Bronchial epithelial cell (primary cell): Measurements from ENCODE around the gene PGBD4. TPM values are rescaled to one million over a fixed set of nuclear protein-coding genes. Genes with fewer than 3 reads are reported as not detected.

ENCODE experiments used
- DNase-seq: peaks from one replicate; pipeline ENCODE4 v3.0.0-alpha.2; 2010; ENCODE audit warnings: low read depth
- FAIRE-seq: peaks from 2 replicates; lab custom pipeline; 2011; peaks lifted over from hg19 to GRCh38; lab: Jason Lieb, UNC
- H3K27me3 ChIP-seq: 2 replicates; pipeline ENCODE4 v1.5.1; 2011; ENCODE audit warnings: low read length; ENCODE audit not compliant: control insufficient read depth, insufficient read depth
- H3K36me3 ChIP-seq: 2 replicates; pipeline ENCODE4 v1.5.1; 2011; ENCODE audit warnings: low read length; ENCODE audit not compliant: control insufficient read depth, insufficient read depth
- H3K4me3 ChIP-seq: 2 replicates; pipeline ENCODE4 v1.5.1; 2011; ENCODE audit warnings: mild to moderate bottlenecking, low read depth, low read length, control low read depth
- CTCF ChIP-seq: IDR thresholded peaks from 2 replicates; pipeline ENCODE4 v1.5.1; 2011; ENCODE audit warnings: mild to moderate bottlenecking, moderate library complexity, low read length, control low read depth, inconsistent platforms; ENCODE audit not compliant: insufficient read depth, severe bottlenecking
- total RNA-seq: library from RNA; depleted of rRNA; stranded (reverse); fragments of >200 nt; gene quantifications from 2 replicates; pipeline ENCODE4 v1.2.1, GENCODE V29; 2014

PGBD4 gene
- total RNA-seq, 1 donor from 2014 or later, result 1.8 TPM

- Histone ChIP-seq H3K4me3 (no peak overlapping the region), H3K27me3 (no peaks in the 10 kb centered on the region), H3K36me3 (no peaks in the 10 kb centered on the region)
- DNase-seq (no peak), FAIRE-seq (no peak)
- TF ChIP-seq CTCF, result no peak
These were observed 41.9 kb upstream of the PGBD4 start for GRCh38 chr15:34059946-34060345.

- no peak for FAIRE-seq
- Histone ChIP-seq H3K36me3 (no peaks in the 10 kb centered on the region), H3K4me3 (no peak overlapping the region), H3K27me3 (no peaks in the 10 kb centered on the region)
- no peak for TF ChIP-seq CTCF
- peak; percentile 76 for DNase-seq
These were observed 37.4 kb upstream of the PGBD4 start for GRCh38 chr15:34064438-34064837.

GRCh38 chr15:34065261-34065660, 36.6 kb upstream of the PGBD4 start:
- H3K36me3 ChIP-seq, result no peaks in the 10 kb centered on the region
- TF ChIP-seq CTCF, result no peak
- DNase-seq, result no peak
- FAIRE-seq, result no peak
- H3K27me3 ChIP-seq, result no peaks in the 10 kb centered on the region
- no peak overlapping the region for H3K4me3 ChIP-seq

- no peak for TF ChIP-seq CTCF
- Histone ChIP-seq H3K36me3 (no peaks in the 10 kb centered on the region), H3K27me3 (no peaks in the 10 kb centered on the region), H3K4me3 (no peak overlapping the region)
- FAIRE-seq (peak; percentile 97), DNase-seq (peak; percentile 94)
These were observed 35.9 kb upstream of the PGBD4 start for GRCh38 chr15:34065941-34066340.

GRCh38 chr15:34070003-34070402, 31.9 kb upstream of the PGBD4 start:
- H3K4me3 ChIP-seq, result no peak overlapping the region
- DNase-seq, result no peak
- no peak for FAIRE-seq
- TF ChIP-seq CTCF, result no peak
- H3K27me3 ChIP-seq, result no peaks in the 10 kb centered on the region
- H3K36me3 ChIP-seq, result no peaks in the 10 kb centered on the region

GRCh38 chr15:34076785-34077184, 25.1 kb upstream of the PGBD4 start:
- Histone ChIP-seq H3K27me3 (no peaks in the 10 kb centered on the region), H3K4me3 (no peak overlapping the region), H3K36me3 (no peaks in the 10 kb centered on the region)
- FAIRE-seq (no peak), DNase-seq (peak; percentile 12)
- no peak for TF ChIP-seq CTCF
